ENCODE results near the gene BPIFA3. TPM values are rescaled to one million over a fixed set of nuclear protein-coding genes. Genes with fewer than 3 reads are reported as not detected.

BPIFA3 gene
- total RNA-seq, 3 donors from 2014 or later, result not detected

- H3K4me1 ChIP-seq (ENCODE audit: low read depth), result no peaks in the 10 kb centered on the region
- DNase-seq (no peak), ATAC-seq (no peak)
- H3K36me3 ChIP-seq (ENCODE audit: low read depth), result no peaks in the 10 kb centered on the region
- intact Hi-C loops (cut with DNase I, micrococcal nuclease), result no loop called here
- H3K9me3 ChIP-seq, result no peaks in the 10 kb centered on the region
- no peak overlapping the region for H3K4me3 ChIP-seq
- TF ChIP-seq CTCF (IDR thresholded peaks at IDR 0.05), result no peak
Measured at GRCh38 chr20:33251496-33251895, 34.3 kb downstream of the BPIFA3 start.

DNA sequence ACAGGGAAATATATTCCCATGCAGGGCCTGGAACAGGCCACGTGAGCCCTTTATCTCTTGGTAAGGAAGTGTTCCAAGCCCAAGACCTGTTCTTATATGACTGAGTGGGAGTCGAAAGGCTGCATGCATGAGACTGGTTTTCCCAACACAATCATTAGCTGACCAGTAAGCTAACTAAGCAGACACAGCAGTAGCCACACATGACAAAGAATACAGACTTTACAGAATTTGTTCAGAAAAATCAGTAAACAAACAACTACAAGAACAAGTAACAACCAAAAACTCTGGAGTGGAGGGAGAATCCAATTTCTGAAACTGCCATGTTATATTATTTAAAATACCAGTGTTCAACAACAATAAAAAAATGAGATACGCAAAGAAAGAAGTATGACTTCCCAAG, 35.3 kb downstream of the BPIFA3 start:
- no peak for ATAC-seq
- no peaks in the 10 kb centered on the region for H3K36me3 ChIP-seq (ENCODE audit: low read depth)
- intact Hi-C loops (cut with DNase I, micrococcal nuclease), result no loop called here
- no peak for DNase-seq
- TF ChIP-seq CTCF (IDR thresholded peaks at IDR 0.05), result no peak
- H3K9me3 ChIP-seq, result no peaks in the 10 kb centered on the region
- H3K4me3 ChIP-seq, result no peak overlapping the region
- no peaks in the 10 kb centered on the region for H3K4me1 ChIP-seq (ENCODE audit: low read depth)

DNA sequence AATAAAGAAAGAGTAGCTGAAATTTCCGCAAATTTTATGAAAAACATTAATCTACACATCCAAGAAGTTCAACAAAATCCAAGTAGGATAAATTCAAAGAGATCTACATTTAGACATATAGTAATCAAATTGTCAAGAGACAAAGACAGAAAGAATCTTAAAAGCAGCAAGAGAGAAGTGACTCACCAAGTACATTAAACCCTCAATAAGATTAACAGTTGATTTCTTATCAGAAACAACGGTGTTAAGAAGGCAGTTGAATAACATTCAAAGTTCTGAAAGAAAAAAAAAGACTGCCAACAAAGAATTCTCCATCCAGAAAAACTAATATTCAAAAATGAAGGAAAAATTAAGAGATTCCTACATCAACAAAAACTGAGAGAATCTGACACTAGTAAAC, 37.9 kb downstream of the BPIFA3 start:
- intact Hi-C loops (cut with DNase I, micrococcal nuclease), result no loop called here
- ATAC-seq, result no peak
- Histone ChIP-seq H3K36me3 (ENCODE audit: low read depth) (no peaks in the 10 kb centered on the region), H3K4me3 (no peak overlapping the region), H3K4me1 (ENCODE audit: low read depth) (no peaks in the 10 kb centered on the region), H3K9me3 (no peaks in the 10 kb centered on the region)
- DNase-seq, result no peak
- TF ChIP-seq CTCF (IDR thresholded peaks at IDR 0.05), result no peak

GRCh38 chr20:33257237-33257636, 40.1 kb downstream of the BPIFA3 start:
- no peak for DNase-seq
- no peak overlapping the region for H3K4me3 ChIP-seq
- H3K36me3 ChIP-seq (ENCODE audit: low read depth), result no peaks in the 10 kb centered on the region
- no peaks in the 10 kb centered on the region for H3K9me3 ChIP-seq
- ATAC-seq, result no peak
- intact Hi-C loops (cut with DNase I, micrococcal nuclease), result no loop called here
- no peak for TF ChIP-seq CTCF (IDR thresholded peaks at IDR 0.05)
- no peaks in the 10 kb centered on the region for H3K4me1 ChIP-seq (ENCODE audit: low read depth)

DNA sequence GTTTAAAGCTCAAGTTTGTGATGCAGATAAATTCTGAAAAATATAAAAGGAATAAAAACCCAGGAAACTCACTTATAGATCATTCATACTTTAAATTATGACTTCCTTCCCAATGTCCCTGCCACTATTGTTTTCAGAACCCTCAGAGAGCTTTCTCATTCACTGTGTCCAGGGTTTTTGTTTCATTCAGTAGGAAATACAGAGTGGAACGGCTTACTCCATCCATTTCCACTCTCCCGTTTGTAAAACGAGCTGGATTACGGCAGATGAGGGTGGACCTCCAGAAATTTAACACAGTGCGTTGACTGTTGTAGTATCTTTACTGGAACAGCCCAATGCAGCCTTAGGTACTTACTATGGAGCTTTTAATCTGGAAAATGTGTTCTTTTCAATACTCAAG, 42.2 kb downstream of the BPIFA3 start:
- no peak overlapping the region for H3K4me3 ChIP-seq
- no peak for TF ChIP-seq CTCF (IDR thresholded peaks at IDR 0.05)
- no peaks in the 10 kb centered on the region for H3K9me3 ChIP-seq
- intact Hi-C loops (cut with DNase I, micrococcal nuclease), result no loop called here
- DNase-seq (no peak), ATAC-seq (no peak)
- H3K36me3 ChIP-seq (ENCODE audit: low read depth), result no peaks in the 10 kb centered on the region
- H3K4me1 ChIP-seq (ENCODE audit: low read depth), result no peaks in the 10 kb centered on the region

DNA sequence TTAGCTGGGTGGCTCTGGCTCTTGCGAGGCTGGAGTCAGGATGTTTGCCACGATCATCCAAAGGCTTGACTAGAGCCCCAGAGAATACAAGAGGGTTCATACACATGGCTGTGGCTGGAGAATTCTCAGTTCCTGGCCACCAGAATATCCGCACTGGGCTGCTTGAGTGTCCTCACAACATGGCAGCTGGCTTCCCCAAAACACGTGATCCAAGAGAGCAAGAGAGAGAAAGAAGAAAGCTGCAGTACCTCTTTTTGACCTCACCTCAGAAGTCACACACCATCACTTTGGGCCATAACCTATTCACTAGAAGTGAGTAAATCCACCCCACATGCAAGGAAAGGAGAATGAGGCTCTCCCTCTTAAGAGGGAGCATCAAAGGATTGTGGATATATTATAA, 44.3 kb downstream of the BPIFA3 start:
- Histone ChIP-seq H3K4me1 (ENCODE audit: low read depth) (no peaks in the 10 kb centered on the region), H3K9me3 (no peaks in the 10 kb centered on the region), H3K4me3 (no peak overlapping the region), H3K36me3 (ENCODE audit: low read depth) (no peaks in the 10 kb centered on the region)
- DNase-seq, result no peak
- no peak for TF ChIP-seq CTCF (IDR thresholded peaks at IDR 0.05)
- no peak for ATAC-seq
- intact Hi-C loops (cut with DNase I, micrococcal nuclease), result no loop called here
